ENCODE data around the gene DGKZ. TPM values are rescaled to one million over a fixed set of nuclear protein-coding genes. Genes with fewer than 3 reads are reported as not detected.

DGKZ gene
- total and polyA plus RNA-seq, 2 donors from 2014 or later, result 48.5 to 50.6 TPM

DNA sequence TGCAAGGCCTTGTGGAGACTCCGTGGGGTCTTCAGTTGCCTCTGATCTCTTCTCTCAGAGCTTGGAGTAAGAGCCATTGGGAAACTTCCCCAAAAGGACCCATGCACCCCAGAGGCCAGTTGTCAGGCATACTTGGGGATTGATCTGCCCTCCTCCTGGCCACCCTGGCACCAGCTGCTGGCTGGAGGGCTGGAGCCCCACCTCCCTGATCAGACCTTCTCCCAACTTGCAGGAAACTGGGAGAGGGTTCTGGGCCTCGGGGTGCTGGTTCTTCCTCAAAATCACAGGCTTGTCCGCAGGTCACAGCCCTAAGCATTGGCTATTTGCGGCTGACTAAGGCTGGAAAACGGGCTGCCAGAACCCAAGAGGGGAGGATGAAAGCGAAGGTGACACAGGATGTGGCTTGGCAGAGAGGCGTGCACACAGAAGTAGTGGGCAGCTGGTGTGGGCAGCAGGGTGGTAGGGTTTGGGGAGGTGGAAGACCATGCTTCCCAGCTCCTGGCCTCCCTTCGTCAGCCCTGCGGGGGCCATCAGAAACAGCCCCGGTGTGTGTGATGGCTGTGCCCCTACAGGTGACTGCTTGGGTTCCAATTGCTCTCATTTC lies 1.3 kb upstream of the DGKZ start:
- no peaks in the 10 kb centered on the region for H3K36me3 ChIP-seq (ENCODE audit: control insufficient read depth in 2 of 3, insufficient read depth in 3 of 3, low read length in 3 of 3)
- peak overlapping the region in 2 of 3 donors; percentile 60 to 65 for H3K4me3 ChIP-seq (ENCODE audit: low read length in 3 of 3)
- no peak for FAIRE-seq
- H3K4me1 ChIP-seq (ENCODE audit: control insufficient read depth in 2 of 3, insufficient read depth in 2 of 3, low read depth in 1 of 3, low read length in 3 of 3), result peaks cover 0 to 30% (median 1%) of the 10 kb centered on the region in 3 donors
- peak overlapping the region in 1 of 2 donors; percentile 81 for H3K27ac ChIP-seq (ENCODE audit: low read depth in 2 of 2, low read length in 2 of 2)
- intact Hi-C loops (cut with DNase I), result no loop called here
- H3K9me3 ChIP-seq (ENCODE audit: control insufficient read depth in 2 of 3, insufficient read depth in 1 of 3, low read length in 3 of 3), result no peaks in the 10 kb centered on the region
- no peaks in the 10 kb centered on the region for H3K27me3 ChIP-seq (ENCODE audit: control insufficient read depth, insufficient read depth, low read length)
- peak in 2 of 5 donors; percentile 55 to 73 for DNase-seq
- TF ChIP-seq, protein P1, sequence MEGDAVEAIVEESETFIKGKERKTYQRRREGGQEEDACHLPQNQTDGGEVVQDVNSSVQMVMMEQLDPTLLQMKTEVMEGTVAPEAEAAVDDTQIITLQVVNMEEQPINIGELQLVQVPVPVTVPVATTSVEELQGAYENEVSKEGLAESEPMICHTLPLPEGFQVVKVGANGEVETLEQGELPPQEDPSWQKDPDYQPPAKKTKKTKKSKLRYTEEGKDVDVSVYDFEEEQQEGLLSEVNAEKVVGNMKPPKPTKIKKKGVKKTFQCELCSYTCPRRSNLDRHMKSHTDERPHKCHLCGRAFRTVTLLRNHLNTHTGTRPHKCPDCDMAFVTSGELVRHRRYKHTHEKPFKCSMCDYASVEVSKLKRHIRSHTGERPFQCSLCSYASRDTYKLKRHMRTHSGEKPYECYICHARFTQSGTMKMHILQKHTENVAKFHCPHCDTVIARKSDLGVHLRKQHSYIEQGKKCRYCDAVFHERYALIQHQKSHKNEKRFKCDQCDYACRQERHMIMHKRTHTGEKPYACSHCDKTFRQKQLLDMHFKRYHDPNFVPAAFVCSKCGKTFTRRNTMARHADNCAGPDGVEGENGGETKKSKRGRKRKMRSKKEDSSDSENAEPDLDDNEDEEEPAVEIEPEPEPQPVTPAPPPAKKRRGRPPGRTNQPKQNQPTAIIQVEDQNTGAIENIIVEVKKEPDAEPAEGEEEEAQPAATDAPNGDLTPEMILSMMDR (IDR thresholded peaks at IDR 0.05; ENCODE audit: borderline replicate concordance, extremely low read depth, insufficient read depth), result no peak
- H3K9ac ChIP-seq (ENCODE audit: low read length in 3 of 3), result peak overlapping the region in 2 of 3 donors; percentile 39 to 58

DNA sequence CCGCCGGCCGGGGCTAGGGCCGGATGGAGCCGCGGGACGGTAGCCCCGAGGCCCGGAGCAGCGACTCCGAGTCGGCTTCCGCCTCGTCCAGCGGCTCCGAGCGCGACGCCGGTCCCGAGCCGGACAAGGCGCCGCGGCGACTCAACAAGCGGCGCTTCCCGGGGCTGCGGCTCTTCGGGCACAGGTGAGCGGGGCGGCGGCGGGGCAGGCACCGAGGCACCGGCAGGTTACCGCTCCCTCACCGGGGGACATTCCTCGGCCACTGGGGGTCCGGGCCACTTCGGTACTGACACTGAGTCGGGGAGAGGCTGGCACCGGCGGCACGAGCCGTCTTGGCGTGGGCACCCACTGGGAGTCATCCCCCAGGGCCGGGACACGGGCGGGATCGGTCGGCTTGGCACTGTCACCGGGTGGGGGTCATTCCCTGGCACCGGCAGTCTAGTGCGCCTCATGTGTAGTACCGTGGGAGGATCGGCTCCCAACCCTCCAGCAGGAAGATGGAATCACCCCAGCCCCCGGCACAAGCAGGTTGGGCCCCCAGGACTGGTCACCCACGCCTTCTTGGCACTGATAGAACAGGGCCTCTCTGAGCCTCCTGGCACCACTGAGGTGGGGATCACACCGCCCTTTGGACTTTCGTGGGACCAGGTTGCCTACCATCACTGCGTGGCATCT lies 511 bp downstream of the DGKZ start:
- peaks cover 0 to 34% (median 12%) of the 10 kb centered on the region in 3 donors for H3K4me1 ChIP-seq (ENCODE audit: control insufficient read depth in 2 of 3, insufficient read depth in 2 of 3, low read depth in 1 of 3, low read length in 3 of 3)
- intact Hi-C loops (cut with DNase I), result no loop called here

DNA sequence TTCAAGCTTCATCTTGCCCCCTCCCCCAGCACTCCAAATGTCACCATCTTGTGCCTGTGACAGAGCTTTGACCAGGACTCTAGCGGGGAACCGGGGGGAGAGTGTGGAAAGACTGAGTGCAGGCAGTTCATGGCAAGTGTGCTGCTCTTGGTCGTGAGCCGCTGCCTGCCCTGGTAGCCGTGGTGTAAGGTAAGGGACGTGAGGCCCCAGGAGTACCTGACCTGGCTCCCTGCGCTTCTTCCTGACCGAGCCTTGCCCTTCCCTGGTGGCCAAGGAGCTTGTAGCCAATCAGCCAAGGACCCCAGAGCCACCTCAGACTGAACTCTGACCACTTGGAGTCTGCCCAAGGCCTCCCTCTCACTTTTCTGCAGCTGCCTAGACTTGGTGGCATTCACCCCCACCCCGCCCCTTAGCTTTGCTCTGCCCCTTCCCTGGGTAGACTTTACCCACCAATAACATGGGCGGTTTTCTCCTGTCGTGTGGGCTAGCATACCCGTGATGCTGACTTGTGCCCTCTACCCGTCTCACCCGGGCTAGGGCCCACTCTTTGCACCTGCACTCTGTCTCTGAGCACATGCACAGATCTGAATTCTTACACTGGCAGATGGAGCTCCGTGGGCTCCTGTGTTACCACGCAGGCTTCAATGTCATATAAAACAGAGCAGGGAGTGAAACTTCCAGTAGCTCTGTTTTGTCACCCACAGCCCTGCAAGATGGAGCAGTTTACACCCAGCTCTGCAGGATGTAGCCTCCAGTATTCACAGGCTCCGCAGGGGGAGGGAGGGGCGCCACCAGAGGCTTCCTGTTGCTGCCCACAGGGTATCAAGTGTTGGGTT lies 1.5 kb downstream of the DGKZ start:
- Histone ChIP-seq H3K27me3 (ENCODE audit: control insufficient read depth, insufficient read depth, low read length) (no peaks in the 10 kb centered on the region), H3K36me3 (ENCODE audit: control insufficient read depth in 2 of 3, insufficient read depth in 3 of 3, low read length in 3 of 3) (no peaks in the 10 kb centered on the region), H3K4me1 (ENCODE audit: control insufficient read depth in 2 of 3, insufficient read depth in 2 of 3, low read depth in 1 of 3, low read length in 3 of 3) (peaks cover 0 to 34% (median 12%) of the 10 kb centered on the region in 3 donors), H3K9ac (ENCODE audit: low read length in 3 of 3) (peak overlapping the region in 1 of 3 donors; percentile 86), H3K9me3 (ENCODE audit: control insufficient read depth in 2 of 3, insufficient read depth in 1 of 3, low read length in 3 of 3) (no peaks in the 10 kb centered on the region), H3K27ac (ENCODE audit: low read depth in 2 of 2, low read length in 2 of 2) (peak overlapping the region in 1 of 2 donors; percentile 63), H3K4me3 (ENCODE audit: low read length in 3 of 3) (peak overlapping the region in 2 of 3 donors; percentile 71 to 91)
- DNase-seq (peak in 1 of 5 donors; percentile 66), FAIRE-seq (no peak)
- TF ChIP-seq, protein P1 (IDR thresholded peaks at IDR 0.05; ENCODE audit: borderline replicate concordance, extremely low read depth, insufficient read depth), result no peak
- intact Hi-C loops (cut with DNase I), result no loop called here

More for the DNA sequence above, 511 bp downstream of the DGKZ start:
- H3K9me3 ChIP-seq (ENCODE audit: control insufficient read depth in 2 of 3, insufficient read depth in 1 of 3, low read length in 3 of 3), result no peaks in the 10 kb centered on the region
- peak in 2 of 5 donors; percentile 81 to 90 for DNase-seq
- no peak for FAIRE-seq
- TF ChIP-seq, protein P1 (IDR thresholded peaks at IDR 0.05; ENCODE audit: borderline replicate concordance, extremely low read depth, insufficient read depth), result no peak
- H3K4me3 ChIP-seq (ENCODE audit: low read length in 3 of 3), result peak overlapping the region; percentile 45 to 91 (median 71)
- peak overlapping the region; percentile 23 to 86 (median 52) for H3K9ac ChIP-seq (ENCODE audit: low read length in 3 of 3)
- H3K27ac ChIP-seq (ENCODE audit: low read depth in 2 of 2, low read length in 2 of 2), result peak overlapping the region; percentile 45 to 63
- H3K27me3 ChIP-seq (ENCODE audit: control insufficient read depth, insufficient read depth, low read length), result no peaks in the 10 kb centered on the region
- no peaks in the 10 kb centered on the region for H3K36me3 ChIP-seq (ENCODE audit: control insufficient read depth in 2 of 3, insufficient read depth in 3 of 3, low read length in 3 of 3)

All from kidney (tissue), 14 donors.